Measurements from ENCODE around the gene RTN4RL1.

RTN4RL1 gene

DNA sequence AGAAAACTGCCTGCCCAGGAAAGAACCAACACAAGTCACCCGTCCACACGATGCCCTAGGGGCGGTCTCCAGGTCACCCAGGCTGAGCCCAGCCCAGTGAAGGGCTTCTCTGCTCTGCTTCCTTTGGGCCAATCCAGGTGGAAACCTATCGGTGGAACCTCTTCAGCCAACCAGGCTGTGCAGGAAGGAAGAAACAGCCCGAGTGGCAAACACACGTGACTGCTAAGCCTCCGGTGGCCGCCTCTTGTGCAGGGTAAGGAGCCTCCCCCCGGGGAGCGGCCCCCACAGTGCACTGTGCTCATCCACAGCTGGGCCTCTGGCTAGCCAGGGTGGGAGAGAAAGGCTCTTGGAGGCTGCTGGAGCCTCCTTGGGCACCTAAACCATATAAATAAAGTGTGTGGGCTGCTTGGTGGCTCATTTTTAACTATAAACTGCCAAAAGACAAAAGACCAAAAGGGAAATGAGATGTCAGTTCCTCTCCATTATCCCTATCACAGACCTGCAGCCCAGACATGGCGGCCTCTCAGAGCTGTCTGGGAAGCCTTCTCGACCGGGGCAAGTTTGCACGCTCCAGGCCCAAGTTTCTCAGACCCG lies 2.4 kb downstream of the RTN4RL1 start:
- TF ChIP-seq, protein P1, sequence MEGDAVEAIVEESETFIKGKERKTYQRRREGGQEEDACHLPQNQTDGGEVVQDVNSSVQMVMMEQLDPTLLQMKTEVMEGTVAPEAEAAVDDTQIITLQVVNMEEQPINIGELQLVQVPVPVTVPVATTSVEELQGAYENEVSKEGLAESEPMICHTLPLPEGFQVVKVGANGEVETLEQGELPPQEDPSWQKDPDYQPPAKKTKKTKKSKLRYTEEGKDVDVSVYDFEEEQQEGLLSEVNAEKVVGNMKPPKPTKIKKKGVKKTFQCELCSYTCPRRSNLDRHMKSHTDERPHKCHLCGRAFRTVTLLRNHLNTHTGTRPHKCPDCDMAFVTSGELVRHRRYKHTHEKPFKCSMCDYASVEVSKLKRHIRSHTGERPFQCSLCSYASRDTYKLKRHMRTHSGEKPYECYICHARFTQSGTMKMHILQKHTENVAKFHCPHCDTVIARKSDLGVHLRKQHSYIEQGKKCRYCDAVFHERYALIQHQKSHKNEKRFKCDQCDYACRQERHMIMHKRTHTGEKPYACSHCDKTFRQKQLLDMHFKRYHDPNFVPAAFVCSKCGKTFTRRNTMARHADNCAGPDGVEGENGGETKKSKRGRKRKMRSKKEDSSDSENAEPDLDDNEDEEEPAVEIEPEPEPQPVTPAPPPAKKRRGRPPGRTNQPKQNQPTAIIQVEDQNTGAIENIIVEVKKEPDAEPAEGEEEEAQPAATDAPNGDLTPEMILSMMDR (IDR thresholded peaks at IDR 0.05; ENCODE audit: borderline replicate concordance, control extremely low read depth, extremely low read depth, insufficient read depth, missing control alignments), result no peak
- DNase-seq (ENCODE audit: low spot score), result no peak
- in situ Hi-C loops (cut with MboI; ENCODE audit: low sequenced_read_pairs, unreplicated experiment), result no loop called here

DNA sequence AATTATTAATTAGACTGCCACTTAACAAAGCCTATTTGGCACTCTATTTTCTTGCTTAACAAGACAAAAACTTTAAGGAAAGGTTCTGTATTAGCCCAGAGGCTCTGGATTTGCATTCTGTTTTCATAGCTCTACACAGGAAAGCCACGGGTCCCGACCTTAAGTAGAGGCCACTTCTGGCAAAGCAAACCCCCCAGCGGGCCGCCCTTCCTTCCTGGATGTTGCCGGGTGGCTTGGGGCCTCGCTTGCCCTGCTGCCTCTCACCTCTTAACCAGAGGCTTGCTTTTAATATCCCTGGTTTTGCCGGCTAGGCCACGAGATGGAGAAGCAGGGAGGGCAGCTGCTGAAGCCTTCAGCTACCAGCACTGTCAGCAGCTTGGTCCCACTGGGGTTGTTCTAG lies 4.4 kb downstream of the RTN4RL1 start:
- TF ChIP-seq, protein P1 (IDR thresholded peaks at IDR 0.05; ENCODE audit: borderline replicate concordance, control extremely low read depth, extremely low read depth, insufficient read depth, missing control alignments), result no peak
- in situ Hi-C loops (cut with MboI; ENCODE audit: low sequenced_read_pairs, unreplicated experiment), result no loop called here

DNA sequence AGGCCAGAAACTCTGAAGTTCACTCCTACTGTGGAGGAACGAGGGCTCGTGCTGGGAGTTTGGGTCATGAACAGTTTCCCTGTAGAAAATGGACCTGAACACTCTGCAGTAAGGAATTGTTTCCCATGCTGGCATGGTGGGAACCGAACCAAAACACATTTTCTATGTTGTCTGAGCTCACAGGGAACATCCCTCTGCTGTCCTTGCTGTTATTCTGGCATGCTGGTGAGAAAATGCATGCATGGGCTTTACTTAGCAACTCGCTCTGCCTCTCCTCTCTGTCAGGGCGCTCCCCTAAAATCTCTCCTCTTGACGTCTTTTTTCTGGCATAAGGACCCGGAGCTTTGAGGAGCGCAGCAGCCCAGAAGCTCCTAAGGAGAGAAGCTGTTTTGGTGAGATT lies 5.4 kb downstream of the RTN4RL1 start:
- DNase-seq (ENCODE audit: low spot score), result no peak
- in situ Hi-C loops (cut with MboI; ENCODE audit: low sequenced_read_pairs, unreplicated experiment), result no loop called here

More for the DNA sequence above, 4.4 kb downstream of the RTN4RL1 start:
- DNase-seq (ENCODE audit: low spot score), result no peak

DNA sequence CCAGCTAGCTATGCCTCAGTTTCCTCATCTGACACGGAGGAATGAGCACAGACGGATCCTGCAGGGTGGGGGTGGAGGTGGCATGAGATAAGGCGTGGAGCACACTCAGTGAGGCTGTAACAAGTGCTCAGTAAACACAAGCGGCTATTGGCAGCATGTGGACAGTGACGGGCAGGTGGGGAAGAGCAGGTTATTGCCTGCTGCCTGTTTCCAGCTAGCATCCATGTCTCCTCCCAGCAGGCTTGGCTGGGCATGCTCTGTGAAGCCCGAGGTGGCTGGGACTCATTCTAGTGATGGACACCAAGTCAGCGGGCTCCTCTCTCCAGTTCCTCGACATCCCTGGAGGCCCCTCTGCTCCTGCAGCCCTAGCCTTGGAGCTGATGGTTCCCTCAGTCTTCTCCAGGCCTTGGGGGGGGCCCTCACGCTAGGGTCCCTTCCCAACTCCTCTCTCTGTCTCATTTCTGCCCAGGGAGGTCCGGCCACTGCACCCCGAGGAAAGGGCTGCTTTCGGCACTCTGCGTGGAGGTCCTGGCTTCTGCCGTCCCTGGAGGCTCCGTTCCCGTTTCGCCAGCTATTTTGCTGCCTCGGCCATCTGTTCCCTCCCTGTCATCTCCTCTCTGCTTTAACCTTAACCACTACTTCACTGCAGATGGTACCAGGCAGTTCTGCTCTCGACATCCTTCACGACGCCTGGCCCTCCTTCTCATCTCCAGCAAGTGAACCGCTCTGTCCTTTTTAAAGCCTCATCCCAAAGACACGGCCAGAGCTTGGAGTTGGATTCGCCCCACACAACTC lies 6.2 kb downstream of the RTN4RL1 start:
- DNase-seq (ENCODE audit: low spot score), result no peak
- in situ Hi-C loops (cut with MboI; ENCODE audit: low sequenced_read_pairs, unreplicated experiment), result no loop called here
- TF ChIP-seq, protein P1 (IDR thresholded peaks at IDR 0.05; ENCODE audit: borderline replicate concordance, control extremely low read depth, extremely low read depth, insufficient read depth, missing control alignments), result no peak

More for the DNA sequence above, 5.4 kb downstream of the RTN4RL1 start:
- TF ChIP-seq, protein P1 (IDR thresholded peaks at IDR 0.05; ENCODE audit: borderline replicate concordance, control extremely low read depth, extremely low read depth, insufficient read depth, missing control alignments), result no peak

DNA sequence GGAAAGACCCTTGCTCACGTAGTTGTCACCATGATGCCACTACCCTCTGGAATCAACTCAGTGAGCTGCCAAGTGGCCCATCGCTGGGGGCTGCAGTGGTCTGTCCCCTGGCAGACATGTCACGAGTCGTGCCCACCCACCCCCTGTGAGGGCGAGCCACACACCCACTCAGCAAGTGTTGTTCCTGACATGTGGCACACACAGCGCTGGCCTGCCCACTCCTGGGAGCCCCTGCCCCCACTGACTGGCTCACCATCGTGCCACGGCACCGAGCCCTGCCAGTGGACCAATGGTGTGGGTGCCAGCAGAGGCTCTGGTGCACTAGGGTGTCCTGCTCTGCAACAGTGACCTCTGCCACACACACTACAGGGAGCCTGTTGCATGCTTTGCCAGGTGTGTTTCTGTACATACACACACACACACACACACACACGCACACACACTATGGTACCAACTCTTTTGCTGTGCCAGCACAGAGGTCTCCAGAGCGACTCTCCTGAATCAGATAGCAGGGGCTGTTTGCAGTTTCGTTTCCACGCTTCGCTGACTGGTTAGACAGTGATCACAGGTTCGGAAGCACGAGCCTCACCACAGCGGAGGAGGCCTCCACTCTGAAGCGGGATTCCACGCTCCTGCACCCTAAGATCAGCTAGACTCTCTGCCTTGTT lies 7.7 kb downstream of the RTN4RL1 start:
- no peak for DNase-seq (ENCODE audit: low spot score)

DNA sequence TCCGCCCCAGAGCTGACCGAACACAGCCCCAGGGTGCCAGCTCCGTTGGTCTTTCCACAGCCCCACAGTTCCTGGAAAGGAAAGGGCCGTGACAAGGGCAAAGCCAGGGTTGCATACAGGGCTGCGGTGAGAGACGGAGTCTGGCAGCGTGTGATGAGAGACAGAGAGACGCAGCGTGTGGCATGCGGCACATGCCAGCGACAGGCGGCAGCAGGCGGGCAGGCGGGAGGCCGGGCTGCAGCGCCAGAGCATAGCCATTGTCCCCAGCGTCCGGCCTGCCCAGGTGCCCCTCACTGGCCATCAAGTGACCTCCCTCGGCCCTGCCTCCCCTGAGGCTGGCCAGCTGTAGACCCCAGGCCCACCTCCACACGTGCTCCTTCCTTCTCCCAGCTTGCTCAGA lies 8.6 kb downstream of the RTN4RL1 start:
- TF ChIP-seq, protein P1 (IDR thresholded peaks at IDR 0.05; ENCODE audit: borderline replicate concordance, control extremely low read depth, extremely low read depth, insufficient read depth, missing control alignments), result no peak
- in situ Hi-C loops (cut with MboI; ENCODE audit: low sequenced_read_pairs, unreplicated experiment), result no loop called here
- DNase-seq (ENCODE audit: low spot score), result no peak

More for the DNA sequence above, 7.7 kb downstream of the RTN4RL1 start:
- TF ChIP-seq, protein P1 (IDR thresholded peaks at IDR 0.05; ENCODE audit: borderline replicate concordance, control extremely low read depth, extremely low read depth, insufficient read depth, missing control alignments), result no peak
- in situ Hi-C loops (cut with MboI; ENCODE audit: low sequenced_read_pairs, unreplicated experiment), result no loop called here

Data from GM13976 (cell line).